ENCODE measurements around the gene FOXP1.

FOXP1 gene

DNA sequence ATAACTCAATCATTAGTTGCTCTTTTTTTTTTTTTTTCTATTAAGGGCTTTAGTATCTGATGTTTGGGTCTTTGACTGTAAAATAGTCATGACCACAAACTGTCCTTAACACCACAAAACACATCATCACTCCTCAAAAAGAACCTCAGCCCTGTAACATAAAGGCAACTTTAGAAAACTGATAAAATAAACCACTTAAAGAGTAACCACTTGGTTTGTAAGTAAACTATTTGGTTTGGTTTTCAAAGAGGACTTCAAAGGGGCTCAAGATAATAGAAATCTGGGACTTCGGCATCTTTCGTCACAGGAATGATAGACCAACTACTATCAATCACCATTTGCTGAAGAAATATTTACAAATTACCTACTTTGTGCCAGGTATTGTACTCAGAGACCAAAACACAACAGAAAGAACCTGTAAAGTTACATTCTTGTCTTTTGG is 167.8 kb downstream of the FOXP1 start:
- DNase-seq = no peak
- Mint-ChIP-seq H3K36me3 (ENCODE audit: low read depth) (no peaks in the 10 kb centered on the region), H3K27me3 (no peaks in the 10 kb centered on the region), H3K4me1 (ENCODE audit: low read depth) (peaks cover 91% of the 10 kb centered on the region), H3K4me3 (peak overlapping the region; percentile 48), H3K27ac (peak overlapping the region; percentile 56), H3K9me3 (no peaks in the 10 kb centered on the region)

- no peak for DNase-seq
Measured at GRCh38 chr3:71414189-71414927, 169.2 kb downstream of the FOXP1 start.

GRCh38 chr3:71413572-71413971 is 170.0 kb downstream of the FOXP1 start:
- H3K4me1 Mint-ChIP-seq (ENCODE audit: low read depth) = peaks cover 94% of the 10 kb centered on the region
- H3K27me3 Mint-ChIP-seq = no peaks in the 10 kb centered on the region
- H3K4me3 Mint-ChIP-seq = no peak overlapping the region
- H3K36me3 Mint-ChIP-seq (ENCODE audit: low read depth) = no peaks in the 10 kb centered on the region
- no peaks in the 10 kb centered on the region for H3K9me3 Mint-ChIP-seq
- H3K27ac Mint-ChIP-seq = no peak overlapping the region
- no peak for DNase-seq

More at GRCh38 chr3:71414189-71414927, 169.2 kb downstream of the FOXP1 start:
- Mint-ChIP-seq H3K27ac (peak overlapping the region; percentile 19), H3K4me3 (no peak overlapping the region), H3K9me3 (no peaks in the 10 kb centered on the region), H3K4me1 (ENCODE audit: low read depth) (peaks cover 93% of the 10 kb centered on the region), H3K27me3 (no peaks in the 10 kb centered on the region), H3K36me3 (ENCODE audit: low read depth) (no peaks in the 10 kb centered on the region)

DNA sequence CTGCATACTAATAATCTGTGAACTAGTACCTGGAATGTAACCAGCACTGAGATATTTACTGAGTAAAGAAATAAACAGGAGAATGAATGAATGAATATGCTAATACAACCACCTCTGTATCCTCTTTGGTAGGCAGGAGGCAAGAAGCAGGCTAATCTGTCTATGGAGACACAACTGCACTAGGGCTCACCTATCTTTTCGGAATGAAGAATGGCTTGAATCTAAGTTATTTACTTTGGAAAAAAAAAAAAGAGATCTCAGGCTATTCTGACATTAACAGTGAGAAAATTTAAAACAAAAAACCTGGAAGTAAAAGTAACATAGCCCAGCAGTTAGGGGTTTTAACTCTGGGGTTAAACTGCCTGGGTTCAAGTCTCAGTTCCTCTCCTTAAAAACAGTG is 174.2 kb downstream of the FOXP1 start:
- no peaks in the 10 kb centered on the region for H3K27me3 Mint-ChIP-seq
- no peak overlapping the region for H3K27ac Mint-ChIP-seq
- H3K36me3 Mint-ChIP-seq (ENCODE audit: low read depth) = peaks cover 8% of the 10 kb centered on the region
- no peaks in the 10 kb centered on the region for H3K9me3 Mint-ChIP-seq
- H3K4me1 Mint-ChIP-seq (ENCODE audit: low read depth) = peaks cover 75% of the 10 kb centered on the region
- no peak for DNase-seq
- no peak overlapping the region for H3K4me3 Mint-ChIP-seq

DNA sequence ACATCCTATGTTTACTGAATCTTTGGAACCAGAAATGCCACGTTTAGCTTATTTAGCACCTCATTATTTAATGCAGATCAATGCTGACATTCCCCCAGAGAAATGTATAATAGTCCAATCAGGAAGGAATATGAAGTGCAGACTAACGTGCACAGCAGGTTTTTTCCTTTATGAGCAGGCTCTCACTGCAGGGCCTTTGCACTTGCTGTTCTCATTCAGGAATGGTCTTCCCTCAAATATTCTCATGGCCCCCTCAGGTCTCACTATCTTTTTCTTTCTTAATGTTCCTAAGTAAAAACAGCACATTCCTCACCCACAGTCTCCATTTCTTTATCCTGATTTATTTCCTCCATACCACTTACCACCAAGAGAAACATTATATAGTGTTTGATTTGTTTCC is 174.6 kb downstream of the FOXP1 start:
- H3K36me3 Mint-ChIP-seq (ENCODE audit: low read depth) = peaks cover 8% of the 10 kb centered on the region
- no peak overlapping the region for H3K4me3 Mint-ChIP-seq
- H3K9me3 Mint-ChIP-seq = no peaks in the 10 kb centered on the region
- DNase-seq = no peak
- peaks cover 71% of the 10 kb centered on the region for H3K4me1 Mint-ChIP-seq (ENCODE audit: low read depth)
- no peaks in the 10 kb centered on the region for H3K27me3 Mint-ChIP-seq
- H3K27ac Mint-ChIP-seq = no peak overlapping the region

DNA sequence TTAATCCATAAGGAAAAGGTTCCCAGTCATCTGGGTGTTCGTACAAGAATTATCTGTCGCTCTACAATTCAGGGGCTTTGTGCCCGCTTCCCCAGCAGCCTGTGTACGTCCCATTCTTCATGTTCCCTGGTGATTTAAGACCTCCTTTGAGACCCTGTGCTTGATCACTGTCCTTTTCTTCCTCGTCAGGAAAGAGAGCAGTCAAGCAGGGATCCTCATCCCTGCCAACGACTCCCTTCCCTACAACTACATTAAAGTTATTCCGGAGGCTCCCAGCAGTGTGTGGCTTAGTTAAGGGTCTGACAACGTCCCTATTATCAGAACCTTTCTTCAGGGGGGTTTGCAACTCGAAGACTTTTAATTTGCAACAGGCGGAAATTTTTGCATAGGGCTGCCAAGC is 175.7 kb downstream of the FOXP1 start:
- H3K4me3 Mint-ChIP-seq = no peak overlapping the region
- no peaks in the 10 kb centered on the region for H3K27me3 Mint-ChIP-seq
- no peak for DNase-seq
- peaks cover 69% of the 10 kb centered on the region for H3K4me1 Mint-ChIP-seq (ENCODE audit: low read depth)
- no peaks in the 10 kb centered on the region for H3K9me3 Mint-ChIP-seq
- peaks cover 11% of the 10 kb centered on the region for H3K36me3 Mint-ChIP-seq (ENCODE audit: low read depth)
- no peak overlapping the region for H3K27ac Mint-ChIP-seq

DNA sequence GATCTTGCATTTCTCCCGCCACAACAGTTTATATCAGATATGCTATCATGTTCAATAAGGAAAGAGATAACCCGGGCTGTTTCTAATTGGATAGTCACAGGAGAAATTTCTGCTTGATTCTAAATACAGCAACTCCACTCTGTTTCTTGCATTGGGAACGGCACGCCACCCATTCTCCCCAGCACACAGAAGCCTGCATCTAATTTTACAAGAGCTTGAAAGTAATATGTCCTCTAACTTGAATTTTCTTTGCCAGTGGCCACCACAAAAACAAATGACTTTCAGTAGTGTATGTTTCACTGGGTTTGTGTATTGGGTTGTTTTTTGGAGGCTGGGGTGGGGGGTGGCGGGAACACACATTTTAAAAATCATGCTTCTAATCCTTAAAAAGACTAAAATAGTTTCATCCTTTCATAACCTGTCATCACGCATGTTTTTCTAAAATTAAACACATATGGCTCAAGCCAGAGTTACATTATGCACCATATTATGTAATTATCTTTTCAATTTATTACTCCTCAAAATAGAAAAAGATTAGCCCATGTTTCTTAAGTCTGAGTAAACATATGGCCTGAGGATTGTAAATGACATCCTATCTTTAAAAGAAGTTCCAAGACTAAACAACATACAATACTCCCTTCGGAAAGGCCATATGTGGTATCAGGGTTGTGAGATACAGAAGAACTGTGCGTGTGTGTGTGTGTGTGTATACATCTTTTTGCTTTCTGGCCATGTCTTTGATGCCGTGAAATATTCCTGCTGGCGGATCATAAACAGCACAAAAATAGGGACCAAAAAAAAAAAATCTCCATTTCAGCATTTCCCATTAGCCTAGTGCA is 176.3 kb downstream of the FOXP1 start:
- no peak for DNase-seq
- no peaks in the 10 kb centered on the region for H3K9me3 Mint-ChIP-seq
- peaks cover 11% of the 10 kb centered on the region for H3K36me3 Mint-ChIP-seq (ENCODE audit: low read depth)
- no peak overlapping the region for H3K4me3 Mint-ChIP-seq
- H3K27me3 Mint-ChIP-seq = no peaks in the 10 kb centered on the region
- peaks cover 69% of the 10 kb centered on the region for H3K4me1 Mint-ChIP-seq (ENCODE audit: low read depth)
- no peak overlapping the region for H3K27ac Mint-ChIP-seq

DNA sequence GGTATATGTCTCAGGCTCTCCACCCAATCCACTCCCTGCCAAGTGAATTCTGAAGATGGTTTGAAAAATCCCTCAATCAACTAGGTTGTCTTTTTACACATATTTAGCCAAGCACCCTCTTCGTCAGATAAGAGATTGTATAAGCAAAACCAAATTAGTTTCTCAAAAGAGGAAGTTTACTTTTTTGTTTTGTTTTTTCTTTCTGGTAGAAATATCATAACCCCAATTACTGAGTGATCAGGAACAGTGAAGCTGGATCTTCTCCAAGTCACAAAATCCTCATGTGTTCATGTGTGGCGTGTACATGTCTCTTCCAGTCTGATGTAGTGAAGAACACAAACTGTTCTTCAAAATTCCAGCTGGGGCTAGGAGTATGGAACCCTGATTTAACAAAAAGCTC is 180.6 kb downstream of the FOXP1 start:
- peak overlapping the region; percentile 10 for H3K27ac Mint-ChIP-seq
- H3K9me3 Mint-ChIP-seq = no peaks in the 10 kb centered on the region
- H3K36me3 Mint-ChIP-seq (ENCODE audit: low read depth) = peaks cover 11% of the 10 kb centered on the region
- H3K4me3 Mint-ChIP-seq = no peak overlapping the region
- no peaks in the 10 kb centered on the region for H3K27me3 Mint-ChIP-seq
- DNase-seq = no peak
- H3K4me1 Mint-ChIP-seq (ENCODE audit: low read depth) = peaks cover 73% of the 10 kb centered on the region

- Mint-ChIP-seq H3K4me1 (ENCODE audit: low read depth) (peaks cover 77% of the 10 kb centered on the region), H3K4me3 (no peak overlapping the region), H3K27me3 (no peaks in the 10 kb centered on the region), H3K36me3 (ENCODE audit: low read depth) (peaks cover 11% of the 10 kb centered on the region), H3K9me3 (no peaks in the 10 kb centered on the region), H3K27ac (no peak overlapping the region)
- no peak for DNase-seq
Measured at GRCh38 chr3:71402280-71402679, 181.2 kb downstream of the FOXP1 start.

DNA sequence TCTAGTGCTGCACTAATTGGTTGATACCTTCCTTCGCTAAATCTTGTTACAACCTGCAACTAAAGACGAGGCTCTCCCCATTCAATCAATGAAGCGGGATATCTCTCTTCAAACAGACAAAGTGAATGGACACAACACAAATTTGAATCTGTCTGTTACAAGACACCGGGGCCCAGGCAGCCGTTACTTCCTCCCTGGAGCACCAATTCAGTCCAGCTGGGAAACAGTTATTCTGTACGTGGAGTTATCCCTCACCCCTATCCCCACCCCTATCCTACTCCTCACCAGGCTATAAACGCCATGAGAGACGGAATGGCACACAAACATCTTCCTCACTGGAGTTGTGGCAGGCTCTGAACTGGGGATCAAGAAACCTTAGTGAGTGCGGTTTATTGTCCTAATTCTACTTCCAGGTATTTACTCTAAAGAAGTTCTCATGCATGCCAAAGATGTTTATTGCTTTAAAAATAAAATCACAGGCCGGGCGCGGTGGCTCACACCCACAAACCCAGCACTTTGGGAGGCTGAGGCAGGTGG is 181.8 kb downstream of the FOXP1 start:
- Mint-ChIP-seq H3K27me3 (no peaks in the 10 kb centered on the region), H3K27ac (peak overlapping the region; percentile 73), H3K9me3 (no peaks in the 10 kb centered on the region), H3K36me3 (ENCODE audit: low read depth) (peaks cover 11% of the 10 kb centered on the region), H3K4me1 (ENCODE audit: low read depth) (peaks cover 78% of the 10 kb centered on the region), H3K4me3 (no peak overlapping the region)
- DNase-seq = no peak

GRCh38 chr3:71400986-71401451 is 182.5 kb downstream of the FOXP1 start:
- Mint-ChIP-seq H3K4me3 (peak overlapping the region; percentile 30), H3K27me3 (no peaks in the 10 kb centered on the region), H3K36me3 (ENCODE audit: low read depth) (peaks cover 11% of the 10 kb centered on the region), H3K4me1 (ENCODE audit: low read depth) (peaks cover 79% of the 10 kb centered on the region), H3K9me3 (no peaks in the 10 kb centered on the region), H3K27ac (peak overlapping the region; percentile 73)
- DNase-seq = no peak

GRCh38 chr3:71399478-71399877 is 184.1 kb downstream of the FOXP1 start:
- H3K9me3 Mint-ChIP-seq = no peaks in the 10 kb centered on the region
- no peak overlapping the region for H3K27ac Mint-ChIP-seq
- H3K4me3 Mint-ChIP-seq = no peak overlapping the region
- no peak for DNase-seq
- H3K4me1 Mint-ChIP-seq (ENCODE audit: low read depth) = peaks cover 82% of the 10 kb centered on the region
- peaks cover 3% of the 10 kb centered on the region for H3K36me3 Mint-ChIP-seq (ENCODE audit: low read depth)
- H3K27me3 Mint-ChIP-seq = no peaks in the 10 kb centered on the region

- Mint-ChIP-seq H3K36me3 (ENCODE audit: low read depth) (peaks cover 8% of the 10 kb centered on the region), H3K4me1 (ENCODE audit: low read depth) (peaks cover 91% of the 10 kb centered on the region), H3K27ac (peak overlapping the region; percentile 84), H3K9me3 (no peaks in the 10 kb centered on the region), H3K4me3 (peak overlapping the region; percentile 60), H3K27me3 (no peaks in the 10 kb centered on the region)
- no peak for DNase-seq
Measured at GRCh38 chr3:71398157-71398836, 185.2 kb downstream of the FOXP1 start.

- no peak for DNase-seq
- peak overlapping the region; percentile 60 for H3K4me3 Mint-ChIP-seq
- no peaks in the 10 kb centered on the region for H3K9me3 Mint-ChIP-seq
- H3K36me3 Mint-ChIP-seq (ENCODE audit: low read depth) = peaks cover 5% of the 10 kb centered on the region
- peaks cover 86% of the 10 kb centered on the region for H3K4me1 Mint-ChIP-seq (ENCODE audit: low read depth)
- no peaks in the 10 kb centered on the region for H3K27me3 Mint-ChIP-seq
- H3K27ac Mint-ChIP-seq = peak overlapping the region; percentile 84
Measured at GRCh38 chr3:71397726-71398125, 185.8 kb downstream of the FOXP1 start.
